HCT116 (cell line): ENCODE data around the gene NUP155.

Experiments used
- CTCF ChIP-seq, 3 experiments: fragments of 200-600 bp in 1 of 3; sonication (generic) in 1 of 3; IDR thresholded peaks in 2 of 3; conservative IDR thresholded peaks in 1 of 3; 2 replicates each; pipeline ENCODE4 v1.5.1; 2012 to 2017; ENCODE audit warnings: low read depth in 2 of 3, low read length in 2 of 3, antibody characterized with exemption in 1 of 3, borderline replicate concordance in 1 of 3, control low read depth in 1 of 3, mild to moderate bottlenecking in 1 of 3, mixed read lengths in 1 of 3, mixed run types in 1 of 3, moderate library complexity in 1 of 3; ENCODE audit not compliant: insufficient read depth in 1 of 3
- JUND ChIP-seq: IDR thresholded peaks from 2 replicates; pipeline ENCODE4 v1.6.1; 2012
- POLR2A ChIP-seq: IDR thresholded peaks from 2 replicates; pipeline ENCODE4 v1.7.0; 2011; ENCODE audit warnings: borderline replicate concordance; ENCODE audit not compliant: insufficient read depth, insufficient read length; ENCODE audit errors: extremely low read depth
- TF ChIP-seq, protein P1 (sequence below): IDR thresholded peaks from 2 replicates; pipeline ENCODE4 v1.6.1; 2012

DNA sequence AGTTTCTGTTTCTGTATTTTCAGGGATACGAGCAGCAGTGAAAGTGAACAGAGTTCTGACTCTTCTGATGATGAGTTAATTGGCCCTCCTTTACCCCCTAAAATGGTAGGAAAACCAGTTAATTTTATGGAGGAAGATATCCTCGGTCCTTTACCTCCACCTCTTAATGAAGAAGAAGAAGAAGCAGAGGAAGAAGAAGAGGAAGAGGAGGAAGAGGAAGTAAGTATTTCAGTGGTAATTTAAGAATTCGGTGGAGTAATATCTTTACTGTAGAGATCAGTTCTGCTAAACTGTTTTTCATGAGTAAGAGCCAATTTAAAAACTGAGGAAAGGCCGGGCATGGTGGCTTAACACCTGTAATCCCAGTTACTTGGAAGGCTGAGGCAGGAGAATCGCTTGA, 25.4 kb upstream of the NUP155 start:
- TF ChIP-seq CTCF (IDR thresholded peaks at IDR 0.05 in 2 of 3, conservative IDR thresholded peaks at IDR 0.05 in 1 of 3; ENCODE audit: borderline replicate concordance in 1 of 3, insufficient read depth in 1 of 3, low read depth in 2 of 3, low read length in 2 of 3): no peak
- no peak for TF ChIP-seq POLR2A
- TF ChIP-seq, protein P1, sequence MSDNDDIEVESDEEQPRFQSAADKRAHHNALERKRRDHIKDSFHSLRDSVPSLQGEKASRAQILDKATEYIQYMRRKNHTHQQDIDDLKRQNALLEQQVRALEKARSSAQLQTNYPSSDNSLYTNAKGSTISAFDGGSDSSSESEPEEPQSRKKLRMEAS: no peak
- TF ChIP-seq JUND: no peak
